ENCODE data around the gene GAS2L3.
"Not testable (repeated sequence)": the region's sequence is repeated elsewhere in the genome, so short reads cannot be mapped to it uniquely, and the experiment has no call there.

GAS2L3 gene

DNA sequence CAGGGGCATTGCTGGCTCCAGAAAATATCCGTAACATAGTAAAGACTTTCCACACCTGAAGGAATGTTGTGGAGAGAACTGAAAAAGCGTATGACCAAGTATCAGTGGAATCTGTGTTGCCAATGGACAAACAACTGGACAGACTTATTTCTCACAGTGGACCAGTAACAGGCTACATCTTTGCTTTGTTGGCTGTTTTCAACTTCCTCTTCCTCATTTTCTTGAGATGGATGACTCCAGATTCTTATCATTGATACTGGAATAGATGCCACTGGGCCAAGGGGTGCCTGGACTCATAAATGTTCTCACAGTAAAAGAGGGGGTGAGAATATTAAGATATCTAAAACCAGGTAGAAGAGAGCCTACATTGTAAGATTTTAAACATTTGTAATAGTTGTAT, 6.4 kb downstream of the GAS2L3 start:
- peaks cover 15% of the 10 kb centered on the region for H3K4me1 ChIP-seq (ENCODE audit: insufficient read depth, poor library complexity, severe bottlenecking)
- no peak for DNase-seq (ENCODE audit: low spot score)
- H3K9me3 ChIP-seq (ENCODE audit: severe bottlenecking) = no peaks in the 10 kb centered on the region
- no peaks in the 10 kb centered on the region for H3K36me3 ChIP-seq (ENCODE audit: low read depth)
- H3K27me3 ChIP-seq (ENCODE audit: insufficient read depth, poor library complexity, severe bottlenecking) = no peaks in the 10 kb centered on the region
- ATAC-seq (ENCODE audit: low read depth) = no peak
- H3K27ac ChIP-seq (ENCODE audit: poor library complexity, severe bottlenecking) = no peak overlapping the region
- TF ChIP-seq, protein P1, sequence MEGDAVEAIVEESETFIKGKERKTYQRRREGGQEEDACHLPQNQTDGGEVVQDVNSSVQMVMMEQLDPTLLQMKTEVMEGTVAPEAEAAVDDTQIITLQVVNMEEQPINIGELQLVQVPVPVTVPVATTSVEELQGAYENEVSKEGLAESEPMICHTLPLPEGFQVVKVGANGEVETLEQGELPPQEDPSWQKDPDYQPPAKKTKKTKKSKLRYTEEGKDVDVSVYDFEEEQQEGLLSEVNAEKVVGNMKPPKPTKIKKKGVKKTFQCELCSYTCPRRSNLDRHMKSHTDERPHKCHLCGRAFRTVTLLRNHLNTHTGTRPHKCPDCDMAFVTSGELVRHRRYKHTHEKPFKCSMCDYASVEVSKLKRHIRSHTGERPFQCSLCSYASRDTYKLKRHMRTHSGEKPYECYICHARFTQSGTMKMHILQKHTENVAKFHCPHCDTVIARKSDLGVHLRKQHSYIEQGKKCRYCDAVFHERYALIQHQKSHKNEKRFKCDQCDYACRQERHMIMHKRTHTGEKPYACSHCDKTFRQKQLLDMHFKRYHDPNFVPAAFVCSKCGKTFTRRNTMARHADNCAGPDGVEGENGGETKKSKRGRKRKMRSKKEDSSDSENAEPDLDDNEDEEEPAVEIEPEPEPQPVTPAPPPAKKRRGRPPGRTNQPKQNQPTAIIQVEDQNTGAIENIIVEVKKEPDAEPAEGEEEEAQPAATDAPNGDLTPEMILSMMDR (IDR thresholded peaks at IDR 0.05; ENCODE audit: poor library complexity, severe bottlenecking) = no peak
- H3K4me3 ChIP-seq (ENCODE audit: severe bottlenecking) = no peak overlapping the region

DNA sequence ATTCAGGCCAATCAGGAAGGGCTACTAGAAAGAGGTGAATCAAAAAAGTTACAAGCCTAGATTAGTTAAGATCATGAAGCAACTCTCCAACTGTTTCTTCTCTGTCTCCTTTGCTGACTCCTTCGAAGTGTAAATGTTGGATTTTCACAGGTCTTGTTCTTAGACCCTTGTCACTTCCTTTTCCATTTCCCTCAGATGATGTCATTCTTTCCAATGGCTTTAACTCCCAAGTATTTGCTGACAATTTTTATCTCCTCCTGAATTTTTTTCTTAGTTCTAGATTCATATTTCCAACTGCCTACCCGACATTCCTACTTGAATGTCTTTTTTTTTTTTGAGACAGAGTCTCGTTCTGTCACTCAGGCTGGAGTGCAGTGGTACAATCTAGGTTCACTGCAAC, 10.8 kb downstream of the GAS2L3 start:
- no peaks in the 10 kb centered on the region for H3K9me3 ChIP-seq (ENCODE audit: severe bottlenecking)

DNA sequence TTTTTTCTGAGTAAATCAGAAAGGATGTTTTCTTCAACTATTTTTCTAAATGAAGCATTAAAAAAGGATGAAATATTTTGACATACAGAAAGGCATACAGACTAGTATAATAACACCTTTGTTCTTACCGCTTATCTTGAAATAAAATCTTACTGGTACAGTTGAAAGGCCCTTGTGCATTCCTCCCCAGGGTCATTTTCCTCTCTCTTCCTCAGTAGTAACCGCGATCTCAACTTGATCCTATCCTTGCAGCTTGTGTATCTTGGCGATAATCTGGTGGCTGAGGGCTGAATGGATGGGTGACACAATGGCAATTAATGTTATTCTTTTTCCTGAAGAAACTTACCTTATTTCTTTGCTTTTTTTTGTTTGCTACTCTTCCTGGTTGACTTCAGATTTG, 18.5 kb downstream of the GAS2L3 start:
- Histone ChIP-seq H3K27me3 (ENCODE audit: insufficient read depth, poor library complexity, severe bottlenecking) (no peaks in the 10 kb centered on the region), H3K27ac (ENCODE audit: poor library complexity, severe bottlenecking) (no peak overlapping the region), H3K36me3 (ENCODE audit: low read depth) (no peaks in the 10 kb centered on the region), H3K9me3 (ENCODE audit: severe bottlenecking) (no peaks in the 10 kb centered on the region), H3K4me1 (ENCODE audit: insufficient read depth, poor library complexity, severe bottlenecking) (peaks cover 6% of the 10 kb centered on the region), H3K4me3 (ENCODE audit: severe bottlenecking) (no peak overlapping the region)
- ATAC-seq (ENCODE audit: low read depth) (no peak), DNase-seq (ENCODE audit: low spot score) (no peak)
- TF ChIP-seq, protein P1 (IDR thresholded peaks at IDR 0.05; ENCODE audit: poor library complexity, severe bottlenecking) = no peak

More for the DNA sequence above, 10.8 kb downstream of the GAS2L3 start:
- Histone ChIP-seq H3K4me3 (ENCODE audit: severe bottlenecking) (no peak overlapping the region), H3K36me3 (ENCODE audit: low read depth) (no peaks in the 10 kb centered on the region), H3K27me3 (ENCODE audit: insufficient read depth, poor library complexity, severe bottlenecking) (no peaks in the 10 kb centered on the region), H3K4me1 (ENCODE audit: insufficient read depth, poor library complexity, severe bottlenecking) (no peaks in the 10 kb centered on the region), H3K27ac (ENCODE audit: poor library complexity, severe bottlenecking) (no peak overlapping the region)
- no peak for ATAC-seq (ENCODE audit: low read depth)
- TF ChIP-seq, protein P1 (IDR thresholded peaks at IDR 0.05; ENCODE audit: poor library complexity, severe bottlenecking) = no peak
- DNase-seq (ENCODE audit: low spot score) = no peak

DNA sequence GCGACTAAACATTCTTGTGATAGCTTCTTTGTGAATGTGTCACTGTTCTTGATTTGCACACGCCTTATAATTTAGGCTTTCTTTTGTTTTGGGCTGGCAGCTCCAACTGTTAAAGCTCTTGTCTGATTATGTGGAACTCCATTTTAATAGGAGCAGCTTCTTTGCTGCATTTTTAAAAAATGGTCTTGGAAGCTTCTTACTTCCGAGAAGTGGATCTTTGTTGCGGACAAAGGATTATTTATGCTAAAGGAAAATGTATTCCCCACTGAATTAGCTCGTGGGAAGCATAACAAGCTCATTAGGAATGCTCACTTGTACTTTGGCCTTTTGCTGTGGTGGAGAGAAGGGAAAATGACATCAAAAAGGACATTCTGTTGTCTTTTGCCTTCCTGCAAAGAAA, 20.0 kb downstream of the GAS2L3 start:
- ATAC-seq (ENCODE audit: low read depth) = no peak
- Histone ChIP-seq H3K4me1 (ENCODE audit: insufficient read depth, poor library complexity, severe bottlenecking) (peaks cover 6% of the 10 kb centered on the region), H3K27ac (ENCODE audit: poor library complexity, severe bottlenecking) (no peak overlapping the region), H3K4me3 (ENCODE audit: severe bottlenecking) (no peak overlapping the region), H3K9me3 (ENCODE audit: severe bottlenecking) (no peaks in the 10 kb centered on the region), H3K36me3 (ENCODE audit: low read depth) (no peaks in the 10 kb centered on the region), H3K27me3 (ENCODE audit: insufficient read depth, poor library complexity, severe bottlenecking) (no peaks in the 10 kb centered on the region)
- TF ChIP-seq, protein P1 (IDR thresholded peaks at IDR 0.05; ENCODE audit: poor library complexity, severe bottlenecking) = no peak
- no peak for DNase-seq (ENCODE audit: low spot score)

DNA sequence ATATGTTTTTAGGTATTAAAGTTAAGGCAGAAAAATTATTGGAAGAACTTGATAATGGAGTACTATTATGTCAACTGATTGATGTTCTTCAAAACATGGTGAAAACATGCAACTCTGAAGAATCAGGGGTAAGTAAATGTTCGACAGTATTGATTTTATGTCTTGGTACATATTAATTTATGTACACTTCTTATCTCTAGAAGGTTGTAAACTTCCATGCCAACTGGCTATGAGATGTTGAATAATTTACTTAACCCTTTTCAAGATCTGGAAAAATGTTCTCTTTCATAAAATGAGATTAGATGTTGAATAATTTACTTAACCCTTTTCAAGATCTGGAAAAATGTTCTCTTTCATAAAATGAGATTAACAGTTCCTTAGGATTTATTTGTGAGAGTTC, 28.1 kb downstream of the GAS2L3 start:
- Histone ChIP-seq H3K9me3 (ENCODE audit: severe bottlenecking) (no peaks in the 10 kb centered on the region), H3K36me3 (ENCODE audit: low read depth) (no peaks in the 10 kb centered on the region; the same call in 1 of the 2 replicates), H3K27ac (ENCODE audit: poor library complexity, severe bottlenecking) (no peak overlapping the region), H3K27me3 (ENCODE audit: insufficient read depth, poor library complexity, severe bottlenecking) (no peaks in the 10 kb centered on the region), H3K4me3 (ENCODE audit: severe bottlenecking) (no peak overlapping the region), H3K4me1 (ENCODE audit: insufficient read depth, poor library complexity, severe bottlenecking) (no peaks in the 10 kb centered on the region)
- no peak for DNase-seq (ENCODE audit: low spot score)
- ATAC-seq (ENCODE audit: low read depth) = no peak
- TF ChIP-seq, protein P1 (IDR thresholded peaks at IDR 0.05; ENCODE audit: poor library complexity, severe bottlenecking) = no peak

DNA sequence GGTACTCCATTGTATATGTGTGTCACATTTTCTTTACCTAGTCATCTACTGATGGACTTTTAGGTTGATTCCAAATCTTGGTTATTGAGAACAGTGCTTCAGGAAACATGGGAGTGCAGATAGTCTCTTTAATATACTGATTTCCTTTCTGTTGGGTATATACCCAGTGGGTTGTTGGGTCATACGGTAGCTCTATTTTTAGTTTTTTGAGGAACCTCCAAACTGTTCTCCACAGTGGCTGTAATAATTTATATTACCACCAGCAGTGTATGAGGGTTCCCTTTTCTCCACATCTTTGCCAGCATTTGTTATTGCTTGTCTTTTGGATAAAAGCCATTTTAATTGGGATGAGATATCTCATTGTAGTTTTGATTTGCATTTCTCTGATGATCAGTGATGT, 29.5 kb downstream of the GAS2L3 start:
- not testable (repeated sequence) for H3K9me3 ChIP-seq (ENCODE audit: severe bottlenecking); DNase-seq (ENCODE audit: low spot score); H3K27me3 ChIP-seq (ENCODE audit: insufficient read depth, poor library complexity, severe bottlenecking); H3K36me3 ChIP-seq (ENCODE audit: low read depth); H3K27ac ChIP-seq (ENCODE audit: poor library complexity, severe bottlenecking); ATAC-seq (ENCODE audit: low read depth); H3K4me3 ChIP-seq (ENCODE audit: severe bottlenecking); H3K4me1 ChIP-seq (ENCODE audit: insufficient read depth, poor library complexity, severe bottlenecking)

Data from RWPE2 (cell line).